A549 treated with Hydrocortisone at 1 μM for 4 hours (cell line): ENCODE data around the gene SKOR1. TPM values are rescaled to one million over a fixed set of nuclear protein-coding genes. Genes with fewer than 3 reads are reported as not detected.

Experiments
- total RNA-seq: library from RNA; stranded (reverse); fragments of 200-300 nt; extraction: Qiagen RNA extraction; gene quantifications from 5 replicates; pipeline ENCODE4 v1.2.3, GENCODE V29; 2022

The SKOR1 gene
- 0.02 to 0.07 TPM (median 0.05 TPM) in 5 replicates for total RNA-seq

GRCh38 chr15:67824976-67825880 is at the start of gene SKOR1:
SKOR1 (plus strand) TSS chr15:67825509; CDS start chr15:67825603, 94 bp downstream.

GRCh38 chr15:67839929-67840748 is 14.8 kb downstream of the SKOR1 start, which contains the start of gene RNU6-1:
RNU6-1 (minus strand) TSS chr15:67840045.

Other genes with a start within 250 kb of the SKOR1 start
- not detected in 5 replicates for gene RNU6-1, start 14.5 kb downstream of the SKOR1 start, total RNA-seq
- gene PIAS1, start 228.8 kb downstream of the SKOR1 start, total RNA-seq, result 18.3 to 22.3 TPM (median 21.5 TPM) in 5 replicates